GM12892 (cell line): ENCODE results near the gene BUB1B.

Source experiments
- DNase-seq: peaks from one replicate; pipeline ENCODE4 v3.0.0; 2011; ENCODE audit not compliant: insufficient read length
- FAIRE-seq: peaks from 2 replicates; lab custom pipeline; 2011; peaks lifted over from hg19 to GRCh38; lab: Jason Lieb, UNC
- POLR2A ChIP-seq: IDR thresholded peaks from 2 replicates; pipeline ENCODE4 v1.6.1; 2011; ENCODE audit warnings: low read depth, low read length, control low read depth
- POLR2AphosphoS5 ChIP-seq: IDR thresholded peaks from 2 replicates; pipeline ENCODE4 v1.6.1; 2011; ENCODE audit warnings: low read depth, low read length, control low read depth
- TAF1 ChIP-seq: IDR thresholded peaks from 2 replicates; pipeline ENCODE4 v1.6.1; 2011; ENCODE audit warnings: low read depth, mild to moderate bottlenecking, control low read depth, low read length, borderline replicate concordance

Gene BUB1B

DNA sequence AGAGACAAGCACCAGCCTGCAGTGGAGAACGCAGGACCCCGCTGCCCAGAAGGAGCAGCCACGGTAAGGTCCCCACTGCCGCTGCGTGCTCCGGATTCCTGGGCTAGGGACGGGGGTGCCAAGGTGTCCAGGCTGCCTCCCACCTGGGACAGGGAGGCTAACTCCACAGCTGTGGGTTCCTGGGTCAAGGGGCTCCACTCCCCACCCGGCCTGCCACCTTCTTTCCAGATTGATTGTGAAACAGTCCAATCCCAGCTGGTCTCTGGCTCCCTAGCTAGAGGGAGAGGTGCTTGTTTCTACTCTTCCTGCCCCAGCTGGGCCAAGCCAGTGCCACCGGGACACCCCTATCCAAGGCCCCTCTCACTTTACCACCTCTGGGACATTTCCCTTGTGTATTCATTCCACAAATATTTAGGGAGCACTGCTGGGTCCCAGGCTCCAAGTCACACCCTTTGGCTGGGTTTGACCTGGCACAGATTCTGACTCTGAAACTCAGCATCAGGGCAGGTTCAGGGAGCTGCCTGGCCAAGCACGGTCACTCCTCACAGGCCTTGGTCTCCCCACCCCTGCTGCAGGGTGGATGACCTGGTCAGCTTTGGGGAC, 79.9 kb downstream of the BUB1B start:
- DNase-seq (no peak), FAIRE-seq (no peak)
- TF ChIP-seq TAF1 = no peak
- no peak for TF ChIP-seq POLR2A
- TF ChIP-seq POLR2AphosphoS5 = no peak

DNA sequence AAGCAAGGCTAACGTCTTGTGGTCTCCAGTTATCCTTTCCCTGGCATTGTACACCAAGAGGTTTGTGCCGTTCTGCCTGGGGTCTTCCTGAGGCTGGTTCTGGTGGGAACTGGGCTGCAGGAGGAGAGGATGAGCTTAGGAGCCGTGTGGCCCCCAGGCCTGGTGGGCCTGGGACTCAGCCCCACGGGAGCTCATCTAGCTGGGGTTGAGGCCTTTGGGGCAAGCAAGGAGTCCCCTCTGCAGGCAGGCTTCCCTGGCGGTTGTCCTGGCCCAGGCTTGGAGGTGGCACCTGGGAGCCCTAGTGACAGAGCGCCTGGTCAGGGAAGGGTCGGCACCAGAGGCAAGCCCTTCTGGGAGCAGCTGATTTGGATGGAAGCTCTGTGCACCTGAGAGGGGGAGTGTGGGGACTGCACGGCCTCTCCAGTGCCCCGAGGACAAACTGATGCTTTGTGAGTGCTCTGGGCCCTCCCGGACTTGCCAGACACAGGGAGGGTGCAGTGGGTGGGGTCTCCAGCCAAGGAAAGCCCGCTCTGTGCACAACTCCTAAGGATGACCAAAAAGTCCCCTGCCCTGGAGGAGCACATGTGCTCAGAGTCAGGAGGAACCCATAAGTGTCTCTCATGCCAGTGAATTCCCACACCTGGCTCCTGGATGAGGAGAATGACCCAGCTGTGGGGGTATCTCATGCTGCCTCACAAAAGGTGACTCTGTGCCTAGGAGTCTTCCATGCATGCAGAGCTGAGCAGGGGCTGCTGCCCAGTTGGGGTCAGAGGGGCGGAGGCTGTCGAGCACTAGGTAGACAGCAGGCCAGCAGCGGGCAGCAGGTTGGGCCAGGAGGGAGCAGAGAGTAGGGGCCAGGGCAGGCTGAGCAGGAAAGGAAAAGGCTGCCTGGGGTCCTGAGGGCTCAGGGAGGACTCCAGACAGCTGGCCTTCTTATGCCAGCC, 80.7 kb downstream of the BUB1B start:
- DNase-seq (no peak), FAIRE-seq (no peak)
- TF ChIP-seq TAF1 = no peak
- TF ChIP-seq POLR2AphosphoS5 = no peak
- no peak for TF ChIP-seq POLR2A

GRCh38 chr15:40242213-40242599, 81.3 kb downstream of the BUB1B start:
- TF ChIP-seq TAF1 (no peak), POLR2AphosphoS5 (no peak), POLR2A (no peak)
- DNase-seq = no peak
- FAIRE-seq = no peak

- TF ChIP-seq POLR2A (no peak), TAF1 (no peak), POLR2AphosphoS5 (no peak)
- no peak for FAIRE-seq
- DNase-seq = no peak
These were observed 81.7 kb downstream of the BUB1B start for GRCh38 chr15:40242601-40243000.

GRCh38 chr15:40243126-40243810, 82.4 kb downstream of the BUB1B start:
- FAIRE-seq (no peak), DNase-seq (no peak)
- TF ChIP-seq POLR2A (no peak), TAF1 (no peak), POLR2AphosphoS5 (no peak)

- FAIRE-seq (no peak), DNase-seq (no peak)
- TF ChIP-seq POLR2A = no peak
- no peak for TF ChIP-seq TAF1
- TF ChIP-seq POLR2AphosphoS5 = no peak
These were observed 84.2 kb downstream of the BUB1B start for GRCh38 chr15:40244961-40245523.

GRCh38 chr15:40245666-40246450, 85.0 kb downstream of the BUB1B start:
- DNase-seq (no peak), FAIRE-seq (no peak)
- no peak for TF ChIP-seq TAF1
- TF ChIP-seq POLR2AphosphoS5 = no peak
- TF ChIP-seq POLR2A = no peak

DNA sequence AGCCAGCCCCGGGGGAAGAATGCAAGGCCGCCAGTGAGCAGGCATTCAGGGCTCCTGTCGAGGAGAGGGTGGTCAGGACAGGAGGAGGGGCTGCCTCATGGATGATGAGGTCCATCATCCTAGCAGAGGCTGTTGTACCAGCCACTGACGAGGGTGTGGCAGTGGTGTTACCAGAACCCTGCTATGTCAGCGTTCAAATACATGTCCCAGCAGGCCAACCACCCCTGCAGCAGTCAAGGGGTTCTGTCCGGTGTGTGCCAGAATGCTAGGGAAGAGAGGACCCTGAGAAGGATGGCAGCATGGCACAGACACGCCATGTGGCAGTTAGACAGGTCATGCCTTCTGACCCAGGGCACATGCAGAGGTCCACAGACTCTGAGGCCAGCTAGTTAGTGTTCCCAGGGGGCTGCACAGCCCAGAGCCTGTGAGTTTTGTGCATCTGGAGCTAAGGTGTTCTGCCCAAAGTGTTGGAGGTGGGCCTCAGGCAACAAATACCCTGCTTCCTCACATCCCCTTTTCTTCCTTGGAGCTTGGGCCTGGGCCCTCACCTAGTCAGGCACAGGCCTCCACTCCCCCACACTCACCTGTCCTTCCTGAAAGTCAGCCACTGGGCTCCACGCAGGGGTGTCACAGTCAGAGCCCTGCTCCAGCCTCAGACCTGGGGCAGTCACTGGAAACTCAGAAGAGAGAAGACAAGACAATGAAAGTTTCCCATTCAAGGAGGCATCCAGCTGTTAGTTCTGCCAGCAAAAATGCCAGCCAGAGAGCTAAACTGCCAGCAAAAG, 85.8 kb downstream of the BUB1B start:
- FAIRE-seq (no peak), DNase-seq (no peak)
- TF ChIP-seq POLR2AphosphoS5 (no peak), POLR2A (no peak), TAF1 (no peak)

- no peak for DNase-seq
- FAIRE-seq = no peak
- TF ChIP-seq POLR2AphosphoS5 (no peak), POLR2A (no peak), TAF1 (no peak)
These were observed 86.6 kb downstream of the BUB1B start for GRCh38 chr15:40247406-40247971.

DNA sequence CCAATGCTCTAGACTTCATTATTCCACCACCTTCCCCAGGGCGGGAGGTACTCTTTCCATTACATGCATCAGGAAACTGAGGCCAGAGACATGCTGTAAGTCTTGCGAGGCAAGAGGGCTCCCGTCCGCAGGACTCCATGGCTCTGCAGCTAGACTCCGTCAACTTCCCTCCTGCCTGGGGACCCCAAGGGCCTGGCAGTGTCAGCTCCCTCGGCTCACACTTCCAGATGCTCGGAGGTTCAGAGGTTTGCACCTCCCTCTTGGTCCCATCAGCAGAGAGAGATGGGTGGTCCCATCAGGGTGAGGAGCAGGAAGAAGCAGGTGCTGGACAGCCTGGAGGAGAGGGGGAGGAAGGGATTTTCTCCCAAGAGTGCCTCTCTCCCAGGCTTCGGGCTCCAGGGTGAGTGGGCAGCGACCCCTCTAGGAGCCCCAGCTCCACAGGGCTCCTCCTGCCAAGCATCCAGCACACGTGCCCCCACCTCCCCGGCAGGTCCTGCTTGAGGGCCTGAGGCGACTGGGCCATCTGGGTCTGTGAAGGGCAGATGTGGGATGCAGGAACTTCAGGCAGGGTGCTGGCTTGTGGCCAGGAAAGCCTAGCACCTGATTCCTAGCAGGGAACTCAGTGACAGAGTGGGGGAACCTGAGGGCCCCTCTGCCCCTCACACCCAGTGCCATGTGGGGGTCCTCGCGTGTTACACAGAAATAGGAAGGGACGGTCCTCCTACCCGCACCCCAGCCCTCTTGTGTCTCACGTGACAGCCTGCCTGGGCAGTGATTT, 87.3 kb downstream of the BUB1B start:
- FAIRE-seq (no peak), DNase-seq (no peak)
- TF ChIP-seq TAF1 (no peak), POLR2AphosphoS5 (no peak), POLR2A (no peak)
